IMR-90 (cell line): ENCODE data around the gene UBE3B.

Experiments used
- BHLHE40 ChIP-seq: fragments of 150-350 bp; IDR thresholded peaks from 2 replicates; pipeline ENCODE4 v1.6.1; 2016; ENCODE audit warnings: mild to moderate bottlenecking, low read depth, low read length
- MAFK ChIP-seq: IDR thresholded peaks from 2 replicates; pipeline ENCODE4 v1.6.1; 2012; ENCODE audit warnings: low read depth, low read length, improper control_type of control experiment
- MAZ ChIP-seq: IDR thresholded peaks from 2 replicates; pipeline ENCODE4 v1.6.1; 2012; ENCODE audit warnings: low read depth, mild to moderate bottlenecking, low read length, improper control_type of control experiment, moderate library complexity, borderline replicate concordance
- MXI1 ChIP-seq: IDR thresholded peaks from 2 replicates; pipeline ENCODE4 v1.6.1; 2012; ENCODE audit warnings: low read depth, mild to moderate bottlenecking, low read length, moderate library complexity, borderline replicate concordance
- POLR2A ChIP-seq: IDR thresholded peaks from 2 replicates; pipeline ENCODE4 v1.6.1; 2012; ENCODE audit warnings: mild to moderate bottlenecking, low read depth, low read length
- RAD21 ChIP-seq: IDR thresholded peaks from 2 replicates; pipeline ENCODE4 v1.6.1; 2012; ENCODE audit warnings: low read length, improper control_type of control experiment
- RFX5 ChIP-seq: IDR thresholded peaks from 2 replicates; pipeline ENCODE4 v1.8.0; 2012; ENCODE audit warnings: low read depth, mild to moderate bottlenecking, low read length, moderate library complexity
- TF ChIP-seq, protein P1 (sequence below): conservative IDR thresholded peaks from 2 replicates; pipeline ENCODE4 v1.5.1; 2012; ENCODE audit warnings: mild to moderate bottlenecking, low read depth, low read length, improper control_type of control experiment
- TF ChIP-seq, protein P2 (sequence below): fragments of 150-350 bp; IDR thresholded peaks from 2 replicates; pipeline ENCODE4 v1.6.1; 2017; ENCODE audit warnings: mild to moderate bottlenecking, antibody characterized with exemption, low read length, low read depth

DNA sequence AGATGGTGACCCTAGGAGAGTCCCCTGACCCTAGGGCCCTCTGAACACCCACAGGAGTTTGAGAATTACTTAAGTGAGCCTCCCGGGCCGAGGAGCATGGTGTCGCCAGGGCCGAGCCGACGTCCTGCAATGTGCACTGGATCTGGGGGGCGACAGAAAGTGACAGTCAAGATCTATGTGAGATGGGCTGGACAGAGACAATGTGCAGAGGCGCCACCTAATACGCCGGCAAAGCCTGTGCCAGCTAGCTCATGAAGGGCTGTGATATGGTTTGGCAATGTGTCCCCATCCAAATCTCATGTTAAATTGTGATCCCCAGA is 84.2 kb downstream of the UBE3B start:
- TF ChIP-seq MXI1 (no peak), BHLHE40 (no peak), MAZ (no peak), POLR2A (no peak), RAD21 (no peak), RFX5 (no peak), MAFK (no peak)
- TF ChIP-seq, protein P1, sequence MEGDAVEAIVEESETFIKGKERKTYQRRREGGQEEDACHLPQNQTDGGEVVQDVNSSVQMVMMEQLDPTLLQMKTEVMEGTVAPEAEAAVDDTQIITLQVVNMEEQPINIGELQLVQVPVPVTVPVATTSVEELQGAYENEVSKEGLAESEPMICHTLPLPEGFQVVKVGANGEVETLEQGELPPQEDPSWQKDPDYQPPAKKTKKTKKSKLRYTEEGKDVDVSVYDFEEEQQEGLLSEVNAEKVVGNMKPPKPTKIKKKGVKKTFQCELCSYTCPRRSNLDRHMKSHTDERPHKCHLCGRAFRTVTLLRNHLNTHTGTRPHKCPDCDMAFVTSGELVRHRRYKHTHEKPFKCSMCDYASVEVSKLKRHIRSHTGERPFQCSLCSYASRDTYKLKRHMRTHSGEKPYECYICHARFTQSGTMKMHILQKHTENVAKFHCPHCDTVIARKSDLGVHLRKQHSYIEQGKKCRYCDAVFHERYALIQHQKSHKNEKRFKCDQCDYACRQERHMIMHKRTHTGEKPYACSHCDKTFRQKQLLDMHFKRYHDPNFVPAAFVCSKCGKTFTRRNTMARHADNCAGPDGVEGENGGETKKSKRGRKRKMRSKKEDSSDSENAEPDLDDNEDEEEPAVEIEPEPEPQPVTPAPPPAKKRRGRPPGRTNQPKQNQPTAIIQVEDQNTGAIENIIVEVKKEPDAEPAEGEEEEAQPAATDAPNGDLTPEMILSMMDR, result no peak
- TF ChIP-seq, protein P2, sequence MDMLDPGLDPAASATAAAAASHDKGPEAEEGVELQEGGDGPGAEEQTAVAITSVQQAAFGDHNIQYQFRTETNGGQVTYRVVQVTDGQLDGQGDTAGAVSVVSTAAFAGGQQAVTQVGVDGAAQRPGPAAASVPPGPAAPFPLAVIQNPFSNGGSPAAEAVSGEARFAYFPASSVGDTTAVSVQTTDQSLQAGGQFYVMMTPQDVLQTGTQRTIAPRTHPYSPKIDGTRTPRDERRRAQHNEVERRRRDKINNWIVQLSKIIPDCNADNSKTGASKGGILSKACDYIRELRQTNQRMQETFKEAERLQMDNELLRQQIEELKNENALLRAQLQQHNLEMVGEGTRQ, result no peak
